ENCODE data around the gene TTC3. TPM values are rescaled to one million over a fixed set of nuclear protein-coding genes. Genes with fewer than 3 reads are reported as not detected.
"Not testable (repeated sequence)": the region's sequence is repeated elsewhere in the genome, so short reads cannot be mapped to it uniquely, and the experiment has no call there.

The TTC3 gene
- 262 TPM for total RNA-seq

- Histone ChIP-seq H3K4me1 (ENCODE audit: control insufficient read depth in 3 of 3, insufficient read depth in 3 of 3, low read length in 3 of 3) (peaks cover 14 to 31% (median 18%) of the 10 kb centered on the region in 3 donors), H3K27me3 (ENCODE audit: control insufficient read depth in 3 of 3, insufficient read depth in 3 of 3, low read length in 3 of 3) (no peaks in the 10 kb centered on the region), H3K36me3 (ENCODE audit: control insufficient read depth in 3 of 3, insufficient read depth in 3 of 3, low read length in 3 of 3) (peaks cover 6 to 20% (median 8%) of the 10 kb centered on the region in 3 donors), H3K9me3 (ENCODE audit: control insufficient read depth in 3 of 3, low read length in 3 of 3) (peaks cover 0 to 2% (median 0%) of the 10 kb centered on the region in 3 donors), H3K9ac (ENCODE audit: low read depth in 1 of 3, low read length in 3 of 3) (peak within 1 kb of the TSS; percentile 87 to 95 (median 94)), H3K27ac (ENCODE audit: low read depth, low read length) (peak within 1 kb of the TSS; percentile 97), H3K4me3 (ENCODE audit: low read length in 3 of 3) (peak within 1 kb of the TSS; percentile 92 to 99 (median 97))
Measured at GRCh38 chr21:37072988-37073416, at the start of gene TTC3, which contains the start of gene PIGP. Gene TTC3, plus strand, starts transcription at chr21:37073254. Its CDS starts 14,004 bp downstream, at chr21:37087258. Gene PIGP, minus strand, starts transcription at chr21:37073071. Its CDS starts 556 bp downstream, at chr21:37072515.

- H3K9me3 ChIP-seq (ENCODE audit: control insufficient read depth in 3 of 3, low read length in 3 of 3): no peaks in the 10 kb centered on the region
- H3K27me3 ChIP-seq (ENCODE audit: control insufficient read depth in 3 of 3, insufficient read depth in 3 of 3, low read length in 3 of 3): no peaks in the 10 kb centered on the region
- no peak overlapping the region for H3K9ac ChIP-seq (ENCODE audit: low read depth in 1 of 3, low read length in 3 of 3)
- H3K4me3 ChIP-seq (ENCODE audit: low read length in 3 of 3): no peak overlapping the region
- no peak overlapping the region for H3K27ac ChIP-seq (ENCODE audit: low read depth, low read length)
- no peaks in the 10 kb centered on the region for H3K36me3 ChIP-seq (ENCODE audit: control insufficient read depth in 3 of 3, insufficient read depth in 3 of 3, low read length in 3 of 3)
- H3K4me1 ChIP-seq (ENCODE audit: control insufficient read depth in 3 of 3, insufficient read depth in 3 of 3, low read length in 3 of 3): no peaks in the 10 kb centered on the region
Measured at GRCh38 chr21:37026499-37026898, 46.6 kb upstream of the TTC3 start.

DNA sequence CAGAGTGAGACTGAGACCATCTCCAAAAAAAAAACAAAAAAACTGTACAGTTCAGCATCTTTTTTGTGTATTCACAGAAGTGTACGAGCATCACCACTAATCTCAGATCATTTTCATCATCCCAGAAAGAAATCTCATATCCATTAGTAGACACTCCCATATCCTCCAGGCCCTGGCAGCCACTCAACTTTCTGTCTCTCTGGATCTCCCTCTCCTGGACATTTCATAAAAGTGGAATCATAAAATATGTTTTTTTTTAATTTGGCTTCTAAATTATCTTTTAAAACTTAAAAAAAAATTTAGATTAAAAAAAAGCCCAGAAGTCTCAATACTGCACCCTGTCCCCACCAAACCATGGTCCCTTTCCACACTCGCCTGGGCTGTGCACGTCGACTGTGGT is 44.5 kb upstream of the TTC3 start:
- no peaks in the 10 kb centered on the region for H3K9me3 ChIP-seq (ENCODE audit: control insufficient read depth in 3 of 3, low read length in 3 of 3)
- H3K27me3 ChIP-seq (ENCODE audit: control insufficient read depth in 3 of 3, insufficient read depth in 3 of 3, low read length in 3 of 3): no peaks in the 10 kb centered on the region
- no peak overlapping the region for H3K27ac ChIP-seq (ENCODE audit: low read depth, low read length)
- H3K9ac ChIP-seq (ENCODE audit: low read depth in 1 of 3, low read length in 3 of 3): no peak overlapping the region
- H3K4me1 ChIP-seq (ENCODE audit: control insufficient read depth in 3 of 3, insufficient read depth in 3 of 3, low read length in 3 of 3): no peaks in the 10 kb centered on the region
- no peak overlapping the region for H3K4me3 ChIP-seq (ENCODE audit: low read length in 3 of 3)
- no peaks in the 10 kb centered on the region for H3K36me3 ChIP-seq (ENCODE audit: control insufficient read depth in 3 of 3, insufficient read depth in 3 of 3, low read length in 3 of 3)

DNA sequence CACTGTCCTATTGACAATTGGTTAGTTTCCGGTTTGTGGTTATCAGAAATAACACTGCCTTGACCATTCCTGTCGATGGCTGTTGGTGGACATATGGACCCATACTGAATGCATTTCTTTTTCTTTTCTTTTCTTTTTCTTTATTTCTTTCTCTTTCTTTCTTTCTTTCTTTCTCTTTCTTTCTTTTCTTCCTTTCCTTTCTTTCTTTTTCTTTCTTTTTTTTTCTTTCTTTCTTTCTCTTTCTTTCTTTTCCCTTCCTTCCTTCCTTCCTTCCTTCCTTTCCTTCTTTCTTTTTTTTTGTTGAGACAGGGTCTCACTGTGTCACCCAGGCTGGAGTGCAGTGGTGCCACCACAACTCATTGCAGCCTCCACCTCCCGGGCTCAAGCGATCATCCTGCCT is 42.2 kb upstream of the TTC3 start:
- Histone ChIP-seq H3K4me3 (ENCODE audit: low read length in 3 of 3) (no peak overlapping the region), H3K27me3 (ENCODE audit: control insufficient read depth in 3 of 3, insufficient read depth in 3 of 3, low read length in 3 of 3) (no peaks in the 10 kb centered on the region), H3K27ac (ENCODE audit: low read depth, low read length) (no peak overlapping the region), H3K9me3 (ENCODE audit: control insufficient read depth in 3 of 3, low read length in 3 of 3) (no peaks in the 10 kb centered on the region), H3K4me1 (ENCODE audit: control insufficient read depth in 3 of 3, insufficient read depth in 3 of 3, low read length in 3 of 3) (no peaks in the 10 kb centered on the region), H3K9ac (ENCODE audit: low read depth in 1 of 3, low read length in 3 of 3) (no peak overlapping the region), H3K36me3 (ENCODE audit: control insufficient read depth in 3 of 3, insufficient read depth in 3 of 3, low read length in 3 of 3) (no peaks in the 10 kb centered on the region)

GRCh38 chr21:37032293-37032692 is 40.8 kb upstream of the TTC3 start:
- Histone ChIP-seq H3K27me3 (ENCODE audit: control insufficient read depth in 3 of 3, insufficient read depth in 3 of 3, low read length in 3 of 3) (no peaks in the 10 kb centered on the region), H3K9me3 (ENCODE audit: control insufficient read depth in 3 of 3, low read length in 3 of 3) (no peaks in the 10 kb centered on the region), H3K36me3 (ENCODE audit: control insufficient read depth in 3 of 3, insufficient read depth in 3 of 3, low read length in 3 of 3) (no peaks in the 10 kb centered on the region)

GRCh38 chr21:37032877-37033471 is 40.1 kb upstream of the TTC3 start:
- no peaks in the 10 kb centered on the region for H3K4me1 ChIP-seq (ENCODE audit: control insufficient read depth in 3 of 3, insufficient read depth in 3 of 3, low read length in 3 of 3)
- H3K4me3 ChIP-seq (ENCODE audit: low read length in 3 of 3): no peak overlapping the region
- no peaks in the 10 kb centered on the region for H3K9me3 ChIP-seq (ENCODE audit: control insufficient read depth in 3 of 3, low read length in 3 of 3)
- H3K27me3 ChIP-seq (ENCODE audit: control insufficient read depth in 3 of 3, insufficient read depth in 3 of 3, low read length in 3 of 3): no peaks in the 10 kb centered on the region
- H3K27ac ChIP-seq (ENCODE audit: low read depth, low read length): no peak overlapping the region
- H3K9ac ChIP-seq (ENCODE audit: low read depth in 1 of 3, low read length in 3 of 3): no peak overlapping the region
- H3K36me3 ChIP-seq (ENCODE audit: control insufficient read depth in 3 of 3, insufficient read depth in 3 of 3, low read length in 3 of 3): no peaks in the 10 kb centered on the region

More at GRCh38 chr21:37032293-37032692, 40.8 kb upstream of the TTC3 start:
- Histone ChIP-seq H3K4me1 (ENCODE audit: control insufficient read depth in 3 of 3, insufficient read depth in 3 of 3, low read length in 3 of 3) (no peaks in the 10 kb centered on the region), H3K27ac (ENCODE audit: low read depth, low read length) (no peak overlapping the region), H3K4me3 (ENCODE audit: low read length in 3 of 3) (no peak overlapping the region), H3K9ac (ENCODE audit: low read depth in 1 of 3, low read length in 3 of 3) (no peak overlapping the region)

DNA sequence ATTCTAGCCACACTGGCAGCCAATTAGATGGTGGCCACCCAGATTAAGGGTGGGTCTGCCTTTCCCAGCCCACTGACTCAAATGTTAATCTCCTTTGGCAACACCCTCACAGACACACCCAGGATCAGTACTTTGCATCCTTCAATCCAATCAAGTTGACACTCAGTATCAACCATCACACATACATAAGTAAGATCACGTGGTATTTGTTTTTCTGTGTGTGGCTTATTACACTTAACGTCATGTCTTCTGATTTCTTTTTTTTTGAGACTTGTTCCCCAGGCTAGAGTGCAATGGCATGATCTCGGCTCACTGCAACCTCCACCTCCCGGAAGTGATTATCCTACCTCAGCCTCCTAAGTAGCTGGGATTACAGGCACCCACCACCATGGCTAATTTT is 38.7 kb upstream of the TTC3 start:
- H3K9ac ChIP-seq (ENCODE audit: low read depth in 1 of 3, low read length in 3 of 3); H3K27ac ChIP-seq (ENCODE audit: low read depth, low read length); H3K36me3 ChIP-seq (ENCODE audit: control insufficient read depth in 3 of 3, insufficient read depth in 3 of 3, low read length in 3 of 3); H3K27me3 ChIP-seq (ENCODE audit: control insufficient read depth in 3 of 3, insufficient read depth in 3 of 3, low read length in 3 of 3); H3K4me1 ChIP-seq (ENCODE audit: control insufficient read depth in 3 of 3, insufficient read depth in 3 of 3, low read length in 3 of 3); H3K9me3 ChIP-seq (ENCODE audit: control insufficient read depth in 3 of 3, low read length in 3 of 3); H3K4me3 ChIP-seq (ENCODE audit: low read length in 3 of 3): not testable (repeated sequence)

- Histone ChIP-seq H3K27me3 (ENCODE audit: control insufficient read depth in 3 of 3, insufficient read depth in 3 of 3, low read length in 3 of 3) (no peaks in the 10 kb centered on the region), H3K9me3 (ENCODE audit: control insufficient read depth in 3 of 3, low read length in 3 of 3) (no peaks in the 10 kb centered on the region), H3K4me1 (ENCODE audit: control insufficient read depth in 3 of 3, insufficient read depth in 3 of 3, low read length in 3 of 3) (no peaks in the 10 kb centered on the region), H3K4me3 (ENCODE audit: low read length in 3 of 3) (no peak overlapping the region), H3K27ac (ENCODE audit: low read depth, low read length) (no peak overlapping the region), H3K9ac (ENCODE audit: low read depth in 1 of 3, low read length in 3 of 3) (no peak overlapping the region), H3K36me3 (ENCODE audit: control insufficient read depth in 3 of 3, insufficient read depth in 3 of 3, low read length in 3 of 3) (no peaks in the 10 kb centered on the region)
Measured at GRCh38 chr21:37036177-37036576, 36.9 kb upstream of the TTC3 start.

DNA sequence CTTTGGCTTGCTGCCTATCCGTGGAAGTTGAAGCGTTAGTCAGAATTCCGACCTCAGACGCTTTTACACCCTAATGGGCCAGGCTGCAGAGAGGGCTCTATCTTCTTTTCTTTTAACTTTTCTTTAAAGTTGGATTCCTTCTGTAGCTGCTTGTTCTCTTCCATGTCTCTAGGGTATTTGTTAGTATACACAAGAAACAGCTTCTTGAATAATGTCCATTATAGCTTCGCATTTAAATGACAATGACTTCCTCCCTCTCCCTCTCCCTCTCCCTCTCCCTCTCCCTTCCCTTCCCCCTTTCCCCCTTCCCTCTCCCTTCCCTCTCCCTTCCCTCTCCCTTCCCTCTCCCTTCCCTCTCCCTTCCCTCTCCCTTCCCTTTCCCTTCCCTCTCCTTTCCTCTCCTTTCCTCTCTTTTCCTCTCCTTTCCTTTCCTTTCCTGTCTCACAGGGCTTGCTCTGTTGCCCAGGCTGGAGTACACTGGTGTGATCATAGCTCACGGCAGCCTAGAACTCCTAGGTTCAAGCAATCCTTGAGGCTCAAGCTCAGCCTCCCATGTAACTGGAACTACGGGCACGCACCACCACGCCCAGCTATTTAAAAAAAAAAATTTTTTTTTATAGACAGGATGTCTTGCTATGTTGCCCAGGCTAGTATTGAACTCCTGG is 33.5 kb upstream of the TTC3 start:
- Histone ChIP-seq H3K4me3 (ENCODE audit: low read length in 3 of 3) (no peak overlapping the region), H3K9ac (ENCODE audit: low read depth in 1 of 3, low read length in 3 of 3) (no peak overlapping the region), H3K4me1 (ENCODE audit: control insufficient read depth in 3 of 3, insufficient read depth in 3 of 3, low read length in 3 of 3) (no peaks in the 10 kb centered on the region), H3K27me3 (ENCODE audit: control insufficient read depth in 3 of 3, insufficient read depth in 3 of 3, low read length in 3 of 3) (no peaks in the 10 kb centered on the region), H3K27ac (ENCODE audit: low read depth, low read length) (no peak overlapping the region), H3K36me3 (ENCODE audit: control insufficient read depth in 3 of 3, insufficient read depth in 3 of 3, low read length in 3 of 3) (no peaks in the 10 kb centered on the region), H3K9me3 (ENCODE audit: control insufficient read depth in 3 of 3, low read length in 3 of 3) (no peaks in the 10 kb centered on the region)

GRCh38 chr21:37040212-37040611 is 32.8 kb upstream of the TTC3 start:
- H3K36me3 ChIP-seq (ENCODE audit: control insufficient read depth in 3 of 3, insufficient read depth in 3 of 3, low read length in 3 of 3): no peaks in the 10 kb centered on the region
- H3K4me3 ChIP-seq (ENCODE audit: low read length in 3 of 3): no peak overlapping the region
- no peak overlapping the region for H3K27ac ChIP-seq (ENCODE audit: low read depth, low read length)
- H3K9me3 ChIP-seq (ENCODE audit: control insufficient read depth in 3 of 3, low read length in 3 of 3): no peaks in the 10 kb centered on the region
- H3K27me3 ChIP-seq (ENCODE audit: control insufficient read depth in 3 of 3, insufficient read depth in 3 of 3, low read length in 3 of 3): no peaks in the 10 kb centered on the region
- no peak overlapping the region for H3K9ac ChIP-seq (ENCODE audit: low read depth in 1 of 3, low read length in 3 of 3)
- no peaks in the 10 kb centered on the region for H3K4me1 ChIP-seq (ENCODE audit: control insufficient read depth in 3 of 3, insufficient read depth in 3 of 3, low read length in 3 of 3)

Measured in skeletal muscle tissue (tissue), 4 donors.